Measurements from ENCODE around the gene TMEM125. TPM values are rescaled to one million over a fixed set of nuclear protein-coding genes. Genes with fewer than 3 reads are reported as not detected.
A peak's percentile ranks its signal among the peaks of the same experiment; 100 is the strongest.

Gene TMEM125
- total and polyA plus RNA-seq, 9 of the 15 experiments (the other 6 are each of a cell fraction or from before 2014, with no cell fraction given): 0.07 to 0.08 TPM; not detected in 7

DNA sequence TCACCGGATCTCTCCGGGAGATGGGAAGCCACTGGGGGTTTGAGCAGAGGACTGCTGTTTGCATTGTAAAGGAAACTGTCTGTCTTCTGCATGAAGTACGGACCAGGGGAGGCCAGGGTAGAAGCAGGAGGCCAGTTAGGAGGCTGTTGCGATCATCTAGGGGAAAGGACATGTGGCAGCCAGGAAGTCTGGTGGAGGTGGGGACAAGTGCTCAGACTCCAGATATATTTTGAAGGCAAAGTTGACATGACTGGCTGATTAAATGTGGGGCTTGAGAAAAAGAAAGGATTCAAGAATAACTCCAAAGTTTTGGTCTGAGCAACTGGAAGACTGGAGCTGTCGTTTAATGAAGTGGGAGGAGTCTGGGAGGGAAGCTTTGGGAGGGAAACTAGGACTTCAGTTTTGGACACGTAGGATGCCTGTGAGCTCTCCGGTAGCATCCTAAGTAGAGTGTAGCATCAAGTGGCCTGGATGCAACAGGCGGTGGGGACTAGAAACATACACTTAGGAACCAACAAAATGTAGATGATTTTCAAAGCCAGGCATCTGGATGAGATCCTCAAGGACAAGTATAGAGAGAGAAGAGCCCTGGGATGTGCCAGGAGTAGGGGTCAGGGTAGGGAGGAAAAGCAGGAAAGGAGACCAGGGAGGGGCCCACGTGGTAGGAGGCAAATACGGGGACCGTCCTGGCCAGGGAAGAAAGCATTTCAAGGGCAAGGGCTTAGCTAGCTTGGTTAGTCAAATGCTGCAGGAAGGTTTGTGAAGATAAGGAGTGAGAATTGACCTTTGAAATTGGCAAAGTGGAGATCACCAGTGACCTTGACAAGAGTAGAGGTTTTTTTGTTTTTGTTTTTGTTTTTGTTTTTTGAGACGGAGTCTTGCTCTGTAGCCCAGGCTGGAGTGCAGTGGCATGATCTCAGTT is 19.3 kb downstream of the TMEM125 start:
- Histone ChIP-seq H3K9me1 (ENCODE audit: control insufficient read depth, insufficient read depth, low read length) (peaks cover 3% of the 10 kb centered on the region), H2AFZ (ENCODE audit: low read depth, low read length) (no peak overlapping the region), H3K36me3 (ENCODE audit: control insufficient read depth, insufficient read depth, low read length) (no peaks in the 10 kb centered on the region), H4K20me1 (replicated peaks; ENCODE audit: control insufficient read depth, insufficient read depth, low read length) (peaks cover 14% of the 10 kb centered on the region), H3K79me2 (ENCODE audit: control insufficient read depth, insufficient read depth, low read length) (no peaks in the 10 kb centered on the region), H3K27me3 (ENCODE audit: control insufficient read depth in 2 of 2, insufficient read depth in 2 of 2, low read length in 2 of 2) (peaks cover 53 to 85% of the 10 kb centered on the region in 2 experiments), H3K4me3 (no peak overlapping the region), H3K4me1 (replicated peaks in 1 of 2; ENCODE audit: control insufficient read depth in 2 of 2, insufficient read depth in 2 of 2, low read length in 2 of 2) (peaks cover 0 to 19% of the 10 kb centered on the region in 2 experiments; a peak in 3 of 5 replicates), H3K9ac (ENCODE audit: insufficient read depth in 1 of 2, low read depth in 2 of 2, low read length in 2 of 2) (no peak overlapping the region), H3K4me2 (ENCODE audit: insufficient read depth, low read length) (no peak overlapping the region), H3K9me3 (replicated peaks; ENCODE audit: control insufficient read depth, insufficient read depth, low read depth, low read length) (no peaks in the 10 kb centered on the region), H3K27ac (ENCODE audit: extremely low read depth, low read depth, low read length) (no peak overlapping the region)
- DNase-seq (ENCODE audit: extremely low read depth in 1 of 4, low spot score in 3 of 4) (no peak), FAIRE-seq (peak; percentile 29), ATAC-seq (no peak)
- 4% methylated on average over 12 of the region's 12 CpGs for WGBS (ENCODE audit: insufficient coverage, low coverage, missing lambda C conversion rate)
- CTCF ChIA-PET (ENCODE audit: low intra/inter-chr PET ratio): no interaction called here
- BruUV-seq (replicated peaks): no TSS peak
- no peak for TF ChIP-seq THRAP3 (IDR thresholded peaks at IDR 0.05; ENCODE audit: borderline replicate concordance)
- TF ChIP-seq ATF1 (CRISPR knock-in tag; IDR thresholded peaks at IDR 0.05): no peak
- TF ChIP-seq ATF1 (tag; IDR thresholded peaks at IDR 0.05): no peak
- TF ChIP-seq, protein P1, sequence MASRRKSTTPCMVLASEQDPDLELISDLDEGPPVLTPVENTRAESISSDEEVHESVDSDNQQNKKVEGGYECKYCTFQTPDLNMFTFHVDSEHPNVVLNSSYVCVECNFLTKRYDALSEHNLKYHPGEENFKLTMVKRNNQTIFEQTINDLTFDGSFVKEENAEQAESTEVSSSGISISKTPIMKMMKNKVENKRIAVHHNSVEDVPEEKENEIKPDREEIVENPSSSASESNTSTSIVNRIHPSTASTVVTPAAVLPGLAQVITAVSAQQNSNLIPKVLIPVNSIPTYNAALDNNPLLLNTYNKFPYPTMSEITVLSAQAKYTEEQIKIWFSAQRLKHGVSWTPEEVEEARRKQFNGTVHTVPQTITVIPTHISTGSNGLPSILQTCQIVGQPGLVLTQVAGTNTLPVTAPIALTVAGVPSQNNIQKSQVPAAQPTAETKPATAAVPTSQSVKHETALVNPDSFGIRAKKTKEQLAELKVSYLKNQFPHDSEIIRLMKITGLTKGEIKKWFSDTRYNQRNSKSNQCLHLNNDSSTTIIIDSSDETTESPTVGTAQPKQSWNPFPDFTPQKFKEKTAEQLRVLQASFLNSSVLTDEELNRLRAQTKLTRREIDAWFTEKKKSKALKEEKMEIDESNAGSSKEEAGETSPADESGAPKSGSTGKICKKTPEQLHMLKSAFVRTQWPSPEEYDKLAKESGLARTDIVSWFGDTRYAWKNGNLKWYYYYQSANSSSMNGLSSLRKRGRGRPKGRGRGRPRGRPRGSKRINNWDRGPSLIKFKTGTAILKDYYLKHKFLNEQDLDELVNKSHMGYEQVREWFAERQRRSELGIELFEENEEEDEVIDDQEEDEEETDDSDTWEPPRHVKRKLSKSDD (conservative IDR thresholded peaks at IDR 0.05; ENCODE audit: low read length): no peak
- no peak for TF ChIP-seq ZNF140 (CRISPR knock-in tag; IDR thresholded peaks at IDR 0.05)
- no peak for TF ChIP-seq FOXA3 (CRISPR knock-in tag; conservative IDR thresholded peaks at IDR 0.05 in 1 of 2, IDR thresholded peaks at IDR 0.05 in 1 of 2)
- TF ChIP-seq ZNF224 (CRISPR knock-in tag; IDR thresholded peaks at IDR 0.05): no peak
- 0 out of 2 replicates have a peak, but pooled peaks have one; percentile 16 for TF ChIP-seq ESRRA (IDR thresholded peaks at IDR 0.05; ENCODE audit: borderline replicate concordance, low read depth)
- TF ChIP-seq TARDBP (IDR thresholded peaks at IDR 0.05): no peak
- no peak for TF ChIP-seq POLR2G (IDR thresholded peaks at IDR 0.05; ENCODE audit: low read depth, low read length)
- no peak for TF ChIP-seq ZNF316 (IDR thresholded peaks at IDR 0.05)
- TF ChIP-seq, protein P2, sequence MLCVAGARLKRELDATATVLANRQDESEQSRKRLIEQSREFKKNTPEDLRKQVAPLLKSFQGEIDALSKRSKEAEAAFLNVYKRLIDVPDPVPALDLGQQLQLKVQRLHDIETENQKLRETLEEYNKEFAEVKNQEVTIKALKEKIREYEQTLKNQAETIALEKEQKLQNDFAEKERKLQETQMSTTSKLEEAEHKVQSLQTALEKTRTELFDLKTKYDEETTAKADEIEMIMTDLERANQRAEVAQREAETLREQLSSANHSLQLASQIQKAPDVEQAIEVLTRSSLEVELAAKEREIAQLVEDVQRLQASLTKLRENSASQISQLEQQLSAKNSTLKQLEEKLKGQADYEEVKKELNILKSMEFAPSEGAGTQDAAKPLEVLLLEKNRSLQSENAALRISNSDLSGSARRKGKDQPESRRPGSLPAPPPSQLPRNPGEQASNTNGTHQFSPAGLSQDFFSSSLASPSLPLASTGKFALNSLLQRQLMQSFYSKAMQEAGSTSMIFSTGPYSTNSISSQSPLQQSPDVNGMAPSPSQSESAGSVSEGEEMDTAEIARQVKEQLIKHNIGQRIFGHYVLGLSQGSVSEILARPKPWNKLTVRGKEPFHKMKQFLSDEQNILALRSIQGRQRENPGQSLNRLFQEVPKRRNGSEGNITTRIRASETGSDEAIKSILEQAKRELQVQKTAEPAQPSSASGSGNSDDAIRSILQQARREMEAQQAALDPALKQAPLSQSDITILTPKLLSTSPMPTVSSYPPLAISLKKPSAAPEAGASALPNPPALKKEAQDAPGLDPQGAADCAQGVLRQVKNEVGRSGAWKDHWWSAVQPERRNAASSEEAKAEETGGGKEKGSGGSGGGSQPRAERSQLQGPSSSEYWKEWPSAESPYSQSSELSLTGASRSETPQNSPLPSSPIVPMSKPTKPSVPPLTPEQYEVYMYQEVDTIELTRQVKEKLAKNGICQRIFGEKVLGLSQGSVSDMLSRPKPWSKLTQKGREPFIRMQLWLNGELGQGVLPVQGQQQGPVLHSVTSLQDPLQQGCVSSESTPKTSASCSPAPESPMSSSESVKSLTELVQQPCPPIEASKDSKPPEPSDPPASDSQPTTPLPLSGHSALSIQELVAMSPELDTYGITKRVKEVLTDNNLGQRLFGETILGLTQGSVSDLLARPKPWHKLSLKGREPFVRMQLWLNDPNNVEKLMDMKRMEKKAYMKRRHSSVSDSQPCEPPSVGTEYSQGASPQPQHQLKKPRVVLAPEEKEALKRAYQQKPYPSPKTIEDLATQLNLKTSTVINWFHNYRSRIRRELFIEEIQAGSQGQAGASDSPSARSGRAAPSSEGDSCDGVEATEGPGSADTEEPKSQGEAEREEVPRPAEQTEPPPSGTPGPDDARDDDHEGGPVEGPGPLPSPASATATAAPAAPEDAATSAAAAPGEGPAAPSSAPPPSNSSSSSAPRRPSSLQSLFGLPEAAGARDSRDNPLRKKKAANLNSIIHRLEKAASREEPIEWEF (CRISPR knock-in tag; IDR thresholded peaks at IDR 0.05): no peak
- TF ChIP-seq, protein P3, sequence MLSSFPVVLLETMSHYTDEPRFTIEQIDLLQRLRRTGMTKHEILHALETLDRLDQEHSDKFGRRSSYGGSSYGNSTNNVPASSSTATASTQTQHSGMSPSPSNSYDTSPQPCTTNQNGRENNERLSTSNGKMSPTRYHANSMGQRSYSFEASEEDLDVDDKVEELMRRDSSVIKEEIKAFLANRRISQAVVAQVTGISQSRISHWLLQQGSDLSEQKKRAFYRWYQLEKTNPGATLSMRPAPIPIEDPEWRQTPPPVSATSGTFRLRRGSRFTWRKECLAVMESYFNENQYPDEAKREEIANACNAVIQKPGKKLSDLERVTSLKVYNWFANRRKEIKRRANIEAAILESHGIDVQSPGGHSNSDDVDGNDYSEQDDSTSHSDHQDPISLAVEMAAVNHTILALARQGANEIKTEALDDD (IDR thresholded peaks at IDR 0.05): 0 out of 2 replicates have a peak, but pooled peaks have one; percentile 9
- intact Hi-C loops (cut with micrococcal nuclease) (no loop called here), in situ Hi-C loops (cut with MboI) (no loop called here)
- POLR2A ChIA-PET: interaction anchor here (0.6 to 1.0 kb wide), 4 partner anchors 12 to 34 kb away, joined by 3 to 5 read pairs (median 4); no protein-coding TSS in a partner anchor
